GM21786 (cell line): Measurements from ENCODE around the gene SET.
"Not testable (repeated sequence)": the region's sequence is repeated elsewhere in the genome, so short reads cannot be mapped to it uniquely, and the experiment has no call there.

Source experiments
- ATAC-seq: cut with Tn5 transposase; IDR thresholded peaks from one replicate; pipeline ENCODE4 v1.9.1; 2021; ENCODE audit not compliant: unreplicated experiment

The SET gene

GRCh38 chr9:128685636-128686489, 3.2 kb upstream of the SET start:
- ATAC-seq = no peak

DNA sequence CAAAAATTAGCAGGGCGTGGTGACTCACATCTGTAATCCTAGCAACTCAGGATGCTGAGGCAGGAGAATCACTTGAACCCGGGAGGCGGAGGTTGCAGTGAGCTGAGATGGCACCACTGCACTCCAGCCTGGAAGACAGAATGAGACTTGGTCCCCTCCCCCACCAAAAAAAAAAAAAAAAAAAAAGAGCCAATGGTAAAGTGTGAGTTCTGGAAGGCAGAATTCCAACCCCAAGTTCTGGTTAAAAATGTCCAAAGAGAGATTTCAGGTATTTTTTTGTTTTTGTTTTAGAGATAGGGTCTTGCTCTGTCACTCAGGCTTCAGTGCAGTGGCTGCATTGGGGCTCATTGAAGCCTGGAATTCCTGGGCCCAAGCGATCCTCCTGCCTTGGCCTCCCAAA, 1.6 kb upstream of the SET start:
- no peak for ATAC-seq

GRCh38 chr9:128689293-128689774, 312 bp downstream of the SET start:
- ATAC-seq = no peak

GRCh38 chr9:128689820-128690683, 1.0 kb downstream of the SET start:
- no peak for ATAC-seq

DNA sequence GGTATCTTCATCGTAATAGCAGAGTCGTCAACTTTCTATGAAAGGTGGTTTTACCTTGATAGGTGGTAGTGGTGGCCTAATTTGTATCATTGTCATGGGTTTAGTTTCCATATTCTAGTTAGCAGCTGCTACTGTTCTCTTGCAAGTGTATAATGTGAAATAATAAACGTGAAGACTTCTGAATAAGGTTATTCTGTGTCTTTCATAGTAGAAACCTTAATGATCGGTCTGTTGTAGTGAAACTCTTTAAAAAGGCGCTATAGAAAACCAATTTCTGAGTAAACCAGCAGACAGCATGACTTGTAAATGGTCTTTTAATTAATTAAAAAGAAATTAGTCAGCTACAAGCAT, 1.6 kb downstream of the SET start:
- no peak for ATAC-seq

DNA sequence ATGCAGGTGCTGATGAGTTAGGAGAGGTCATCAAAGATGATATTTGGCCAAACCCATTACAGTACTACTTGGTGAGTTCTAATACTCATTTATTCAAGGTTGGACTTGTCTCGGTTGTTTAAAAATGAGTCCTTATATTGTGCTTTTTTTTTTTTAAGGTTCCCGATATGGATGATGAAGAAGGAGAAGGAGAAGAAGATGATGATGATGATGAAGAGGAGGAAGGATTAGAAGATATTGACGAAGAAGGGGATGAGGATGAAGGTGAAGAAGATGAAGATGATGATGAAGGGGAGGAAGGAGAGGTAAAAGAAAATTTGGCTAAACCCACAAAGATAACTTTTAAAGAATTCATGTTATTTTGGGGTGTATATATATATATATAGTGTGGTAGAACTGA, 4.7 kb downstream of the SET start:
- ATAC-seq = not testable (repeated sequence)

- no peak for ATAC-seq
Observed at GRCh38 chr9:128694344-128694743, 5.3 kb downstream of the SET start.

DNA sequence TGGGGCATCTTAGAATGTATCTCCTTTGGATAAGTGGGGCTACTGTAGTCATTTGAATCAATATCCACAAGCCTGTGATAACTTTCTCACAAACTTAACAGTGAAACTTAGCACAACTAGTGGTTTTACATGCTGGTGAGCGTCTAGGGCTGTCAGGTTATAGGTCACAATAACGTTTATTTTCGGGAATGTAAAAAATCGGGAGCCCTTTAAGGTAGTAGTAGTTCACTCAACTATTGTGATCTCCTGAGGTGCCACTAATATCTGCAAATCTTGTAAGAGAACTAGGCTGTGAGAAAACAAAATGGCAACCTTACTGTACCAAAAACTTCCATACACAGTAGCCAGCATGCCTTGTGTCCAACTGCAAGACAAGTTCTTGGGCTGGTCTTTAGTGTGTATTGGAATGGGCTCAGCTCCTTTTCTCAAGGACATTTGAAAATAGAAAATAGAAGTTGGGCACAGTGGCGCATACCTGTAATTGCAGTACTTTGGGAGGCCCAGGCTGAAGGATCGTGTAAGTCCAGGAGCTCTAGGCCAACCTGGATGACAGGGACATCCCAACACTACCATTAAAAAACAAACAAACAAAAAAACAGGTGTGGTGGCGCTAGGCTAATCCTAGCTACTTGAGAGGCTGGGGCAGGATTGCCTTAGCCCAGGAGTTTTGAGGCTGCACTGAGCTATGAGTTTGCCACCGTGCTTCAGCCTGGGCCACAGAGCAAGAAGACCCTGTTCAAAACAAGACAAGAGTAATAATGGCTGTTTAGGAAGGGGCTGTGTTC, 8.1 kb downstream of the SET start:
- ATAC-seq = no peak

GRCh38 chr9:128699096-128699795, 10.2 kb downstream of the SET start:
- not testable (repeated sequence) for ATAC-seq

DNA sequence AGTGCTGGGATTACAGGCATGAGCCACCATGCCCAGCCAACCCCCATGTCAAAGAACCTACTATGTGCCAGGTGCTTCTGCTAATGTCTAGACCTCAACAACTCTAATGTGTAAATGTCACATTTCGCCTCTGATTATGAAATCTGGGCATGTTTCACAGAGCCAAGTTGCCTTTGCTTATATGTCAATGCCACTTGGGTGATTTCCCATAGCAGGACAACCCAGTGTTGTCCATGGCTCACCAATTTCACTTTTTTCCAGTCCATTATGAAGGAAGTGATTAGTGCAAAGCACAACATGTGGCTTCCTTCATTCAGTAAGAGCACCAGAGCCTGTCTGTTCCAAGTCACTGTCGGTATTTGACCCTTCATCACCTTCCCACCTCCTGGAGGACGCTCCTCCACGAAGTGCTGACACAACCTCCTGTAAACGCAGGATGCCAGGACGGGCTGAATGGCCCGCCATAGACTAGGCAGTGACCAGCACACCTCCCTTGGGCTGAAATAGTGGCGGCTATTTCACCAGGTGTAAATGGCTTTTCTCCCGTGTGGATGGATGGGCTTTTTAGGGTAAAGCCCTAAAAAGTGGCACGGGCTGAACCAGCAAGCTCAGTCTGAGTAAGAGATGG, 12.3 kb downstream of the SET start:
- no peak for ATAC-seq

- ATAC-seq = peak; percentile 76
Observed at GRCh38 chr9:128702445-128702948, 13.5 kb downstream of the SET start, which contains the start of gene PKN3. TSS of gene PKN3 (plus strand) at chr9:128702503. CDS start at chr9:128702916, 413 bp downstream.

DNA sequence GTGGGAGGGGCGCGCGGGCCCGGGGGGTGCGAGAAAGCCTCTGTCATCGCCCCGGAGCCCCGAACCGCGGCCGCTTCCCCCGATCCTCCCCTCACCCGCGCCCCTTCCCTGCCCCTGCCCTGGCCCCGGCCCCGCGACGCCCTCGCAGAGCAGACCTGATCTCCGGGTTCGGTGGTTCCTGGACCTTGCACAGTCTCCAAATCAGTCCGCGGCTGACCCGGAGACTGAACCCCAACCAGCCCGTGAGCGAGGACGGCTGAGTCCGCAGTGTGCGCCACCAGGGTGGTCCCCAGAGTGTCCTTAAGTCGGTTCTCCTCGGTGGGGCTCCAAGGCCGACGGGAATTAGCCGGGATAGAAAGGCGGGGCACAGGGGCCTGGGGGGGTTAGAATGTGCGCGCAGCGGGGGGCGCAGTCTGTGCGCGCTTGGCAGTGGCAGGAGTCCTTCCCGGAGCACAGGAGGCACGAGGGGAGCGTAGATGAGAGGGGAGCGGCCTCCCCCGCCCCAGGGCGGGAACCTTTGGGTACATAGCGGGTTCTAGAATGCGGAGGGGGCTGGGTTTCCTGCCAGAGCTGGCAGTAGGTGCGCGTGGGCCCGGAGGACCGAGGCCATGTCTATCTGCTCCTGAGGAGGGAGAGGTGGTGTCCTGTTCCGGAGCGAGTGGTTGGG, 14.1 kb downstream of the SET start:
- ATAC-seq = peak; percentile 22

- ATAC-seq = no peak
Observed at GRCh38 chr9:128703616-128704355, 14.8 kb downstream of the SET start.

GRCh38 chr9:128704356-128704670, 15.3 kb downstream of the SET start:
- no peak for ATAC-seq

DNA sequence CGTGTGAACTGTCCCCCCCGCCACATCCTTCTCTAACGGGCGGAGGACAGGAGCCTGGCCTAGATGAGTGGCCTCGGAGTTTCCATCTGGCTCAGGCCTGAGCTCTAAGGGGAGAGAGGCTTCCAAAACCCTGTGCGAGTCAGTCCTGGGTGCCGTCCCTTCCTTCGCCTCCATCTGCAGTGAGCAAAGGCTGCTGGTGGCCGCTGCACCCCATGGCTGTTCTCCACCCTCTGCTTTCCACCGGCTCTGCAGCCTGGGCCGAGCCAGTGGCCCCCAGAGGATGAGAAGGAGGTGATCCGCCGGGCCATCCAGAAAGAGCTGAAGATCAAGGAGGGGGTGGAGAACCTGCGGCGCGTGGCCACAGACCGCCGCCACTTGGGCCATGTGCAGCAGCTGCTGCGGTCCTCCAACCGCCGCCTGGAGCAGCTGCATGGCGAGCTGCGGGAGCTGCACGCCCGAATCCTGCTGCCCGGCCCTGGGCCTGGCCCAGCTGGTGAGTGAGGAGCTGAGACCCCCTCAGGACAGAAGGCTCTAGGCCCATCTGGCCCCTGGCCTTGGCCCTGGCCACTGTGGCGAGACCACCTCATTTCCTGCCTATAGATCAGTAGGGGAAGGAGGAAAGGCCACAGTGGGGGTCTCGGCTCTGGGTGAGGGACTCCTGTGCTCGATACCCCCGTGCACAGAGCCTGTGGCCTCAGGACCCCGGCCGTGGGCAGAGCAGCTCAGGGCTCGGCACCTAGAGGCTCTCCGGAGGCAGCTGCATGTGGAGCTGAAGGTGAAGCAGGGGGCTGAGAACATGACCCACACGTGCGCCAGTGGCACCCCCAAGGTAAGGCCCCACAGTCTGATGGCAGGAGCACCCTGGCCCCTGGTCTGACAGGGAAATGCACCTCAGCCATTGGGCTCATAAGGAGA, 16.3 kb downstream of the SET start:
- no peak for ATAC-seq

- no peak for ATAC-seq
Observed at GRCh38 chr9:128706045-128706444, 17.0 kb downstream of the SET start.

DNA sequence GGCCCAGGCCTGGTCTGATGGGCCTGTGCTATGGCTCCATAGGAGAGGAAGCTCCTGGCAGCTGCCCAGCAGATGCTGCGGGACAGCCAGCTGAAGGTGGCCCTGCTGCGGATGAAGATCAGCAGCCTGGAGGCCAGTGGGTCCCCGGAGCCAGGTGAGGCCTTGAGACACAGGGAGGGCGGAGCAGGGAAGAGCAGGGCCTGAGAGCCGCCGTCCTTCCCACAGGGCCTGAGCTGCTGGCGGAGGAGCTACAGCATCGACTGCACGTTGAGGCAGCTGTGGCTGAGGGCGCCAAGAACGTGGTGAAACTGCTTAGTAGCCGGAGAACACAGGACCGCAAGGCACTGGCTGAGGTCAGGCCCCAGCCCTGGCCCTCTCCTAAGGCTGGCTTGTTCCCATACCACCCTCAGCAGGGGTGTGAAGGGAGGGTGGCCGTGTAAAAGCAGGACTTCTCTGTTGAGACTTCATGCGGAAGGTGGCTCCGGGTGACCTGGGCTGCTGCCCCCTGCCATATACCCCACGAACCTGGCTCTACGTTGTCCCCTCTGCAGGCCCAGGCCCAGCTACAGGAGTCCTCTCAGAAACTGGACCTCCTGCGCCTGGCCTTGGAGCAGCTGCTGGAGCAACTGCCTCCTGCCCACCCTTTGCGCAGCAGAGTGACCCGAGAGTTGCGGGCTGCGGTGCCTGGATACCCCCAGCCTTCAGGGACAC, 17.8 kb downstream of the SET start:
- ATAC-seq = no peak
